HG03520 (cell line): ENCODE results near the gene PRR14.

Experiments used
- ATAC-seq: cut with Tn5 transposase; IDR thresholded peaks from one replicate; pipeline ENCODE4 v1.9.1; 2021; ENCODE audit warnings: mild to moderate bottlenecking, moderate library complexity; ENCODE audit not compliant: unreplicated experiment

Gene PRR14

GRCh38 chr16:30650369-30651123 lies at the start of gene PRR14:
PRR14 (plus strand) TSS chr16:30650960; CDS start chr16:30651646, 686 bp downstream.
- ATAC-seq: peak; percentile 63

GRCh38 chr16:30601966-30602365 lies 48.8 kb upstream of the PRR14 start:
- ATAC-seq: no peak

- no peak for ATAC-seq
Measured at GRCh38 chr16:30602616-30603277, 48.0 kb upstream of the PRR14 start.

GRCh38 chr16:30603945-30604315 lies 46.8 kb upstream of the PRR14 start:
- ATAC-seq: no peak

- ATAC-seq: no peak
Measured at GRCh38 chr16:30604316-30604947, 46.3 kb upstream of the PRR14 start.

- ATAC-seq: no peak
Measured at GRCh38 chr16:30605158-30605557, 45.6 kb upstream of the PRR14 start.

- ATAC-seq: no peak
Measured at GRCh38 chr16:30606004-30606403, 44.8 kb upstream of the PRR14 start.

- peak; percentile 23 for ATAC-seq
Measured at GRCh38 chr16:30609002-30609925, 41.5 kb upstream of the PRR14 start.

GRCh38 chr16:30609926-30610839 lies 40.6 kb upstream of the PRR14 start, which contains the start of gene ZNF689:
ZNF689 (minus strand) TSS chr16:30610389; CDS start chr16:30610041, 348 bp downstream.
- ATAC-seq: peak; percentile 85

GRCh38 chr16:30615358-30616091 lies 35.2 kb upstream of the PRR14 start:
- no peak for ATAC-seq

- ATAC-seq: no peak
Measured at GRCh38 chr16:30619202-30619601, 31.6 kb upstream of the PRR14 start.

- ATAC-seq: no peak
Measured at GRCh38 chr16:30619638-30620037, 31.1 kb upstream of the PRR14 start.

- no peak for ATAC-seq
Measured at GRCh38 chr16:30620169-30620568, 30.6 kb upstream of the PRR14 start.

GRCh38 chr16:30621765-30622164 lies 29.0 kb upstream of the PRR14 start:
- no peak for ATAC-seq

- no peak for ATAC-seq
Measured at GRCh38 chr16:30622455-30623032, 28.2 kb upstream of the PRR14 start.

GRCh38 chr16:30623536-30624283 lies 27.1 kb upstream of the PRR14 start:
- ATAC-seq: no peak

GRCh38 chr16:30626236-30626635 lies 24.5 kb upstream of the PRR14 start:
- ATAC-seq: no peak
